ENCODE measurements around the gene SKI. TPM values are rescaled to one million over a fixed set of nuclear protein-coding genes. Genes with fewer than 3 reads are reported as not detected.

Gene SKI
- total RNA-seq, 1 donor from 2014 or later: 90.0 TPM

GRCh38 chr1:2212532-2213491, 15.3 kb upstream of the SKI start:
- Histone ChIP-seq H3K4me1 (peaks cover 54% of the 10 kb centered on the region), H3K36me3 (no peaks in the 10 kb centered on the region)

GRCh38 chr1:2213576-2214505, 14.3 kb upstream of the SKI start:
- TF ChIP-seq CTCF (IDR thresholded peaks at IDR 0.05): no peak
- DNase-seq (peak; percentile 81), ATAC-seq (peak; percentile 65 to 78)
- H3K9me3 ChIP-seq: no peaks in the 10 kb centered on the region
- intact Hi-C loops (cut with DNase I): no loop called here
- H3K4me1 ChIP-seq: peaks cover 44% of the 10 kb centered on the region
- H3K4me3 ChIP-seq: peak overlapping the region; percentile 43
- H3K27me3 ChIP-seq (ENCODE audit: low read depth): no peaks in the 10 kb centered on the region
- H3K27ac ChIP-seq: peak overlapping the region; percentile 97
- H3K36me3 ChIP-seq: no peaks in the 10 kb centered on the region

More at GRCh38 chr1:2212532-2213491, 15.3 kb upstream of the SKI start:
- Histone ChIP-seq H3K4me3 (peak overlapping the region; percentile 43), H3K27ac (peak overlapping the region; percentile 97), H3K9me3 (no peaks in the 10 kb centered on the region), H3K27me3 (ENCODE audit: low read depth) (no peaks in the 10 kb centered on the region)
- intact Hi-C loops (cut with DNase I): no loop called here
- peak; percentile 92 for DNase-seq
- peak; percentile 42 for TF ChIP-seq CTCF (IDR thresholded peaks at IDR 0.05)
- peak; percentile 75 to 79 for ATAC-seq

GRCh38 chr1:2214541-2215241, 13.4 kb upstream of the SKI start:
- H3K4me3 ChIP-seq: no peak overlapping the region

GRCh38 chr1:2215329-2215728, 12.8 kb upstream of the SKI start:
- DNase-seq: no peak
- no peaks in the 10 kb centered on the region for H3K9me3 ChIP-seq
- no peak overlapping the region for H3K4me3 ChIP-seq
- no peaks in the 10 kb centered on the region for H3K36me3 ChIP-seq
- no peak for TF ChIP-seq CTCF (IDR thresholded peaks at IDR 0.05)
- H3K27me3 ChIP-seq (ENCODE audit: low read depth): no peaks in the 10 kb centered on the region
- no peak for ATAC-seq
- peaks cover 32% of the 10 kb centered on the region for H3K4me1 ChIP-seq
- H3K27ac ChIP-seq: peak overlapping the region; percentile 97
- intact Hi-C loops (cut with DNase I): no loop called here

More at GRCh38 chr1:2214541-2215241, 13.4 kb upstream of the SKI start:
- Histone ChIP-seq H3K9me3 (no peaks in the 10 kb centered on the region), H3K36me3 (no peaks in the 10 kb centered on the region), H3K4me1 (peaks cover 35% of the 10 kb centered on the region), H3K27me3 (ENCODE audit: low read depth) (no peaks in the 10 kb centered on the region), H3K27ac (peak overlapping the region; percentile 97)
- ATAC-seq: peak in 1 of 2 donors; percentile 21
- intact Hi-C loops (cut with DNase I): no loop called here
- no peak for TF ChIP-seq CTCF (IDR thresholded peaks at IDR 0.05)
- DNase-seq: peak; percentile 64

Measured in lower lobe of right lung (tissue), 2 donors.